A172 (cell line): Measurements from ENCODE around the gene LRP1B. TPM values are rescaled to one million over a fixed set of nuclear protein-coding genes. Genes with fewer than 3 reads are reported as not detected.

ENCODE experiments used
- DNase-seq: peaks from one replicate; pipeline ENCODE4 v3.0.0-alpha.2; 2015; ENCODE audit warnings: low spot score
- total RNA-seq: library from RNA; depleted of rRNA; stranded (reverse); fragments of >200 nt; shearing (Covaris generic); gene quantifications from 2 replicates; pipeline ENCODE4 v1.2.3, GENCODE V29; 2014

LRP1B gene
- total RNA-seq, 1 experiment from 2014 or later: 0.03 TPM

DNA sequence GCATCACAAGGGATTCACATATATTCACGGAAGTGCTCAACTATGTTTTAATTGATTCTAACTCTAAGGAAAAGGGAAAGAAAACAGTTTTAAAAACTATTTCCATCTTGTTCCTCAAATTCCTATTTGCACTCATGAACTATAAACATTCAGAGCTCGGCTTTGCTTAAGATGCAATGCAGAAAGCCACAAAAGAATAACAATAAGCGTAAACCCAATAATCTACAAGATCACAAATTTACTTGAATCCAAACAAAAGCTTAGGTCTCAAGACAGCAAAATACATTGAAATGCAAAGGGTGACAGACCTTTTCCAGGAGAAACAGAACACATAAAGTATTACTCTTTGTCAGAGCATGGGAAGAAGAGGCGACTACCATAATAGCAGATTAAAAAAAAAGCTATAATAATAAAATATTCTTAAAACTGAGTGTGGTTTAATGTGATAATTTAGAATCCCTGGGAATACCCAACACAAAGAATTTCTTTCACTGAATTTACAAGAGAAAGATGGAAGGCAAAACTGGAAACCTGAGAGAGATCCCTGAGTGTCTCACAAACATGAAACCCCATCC is 1094.9 kb downstream of the LRP1B start:
- DNase-seq: no peak

DNA sequence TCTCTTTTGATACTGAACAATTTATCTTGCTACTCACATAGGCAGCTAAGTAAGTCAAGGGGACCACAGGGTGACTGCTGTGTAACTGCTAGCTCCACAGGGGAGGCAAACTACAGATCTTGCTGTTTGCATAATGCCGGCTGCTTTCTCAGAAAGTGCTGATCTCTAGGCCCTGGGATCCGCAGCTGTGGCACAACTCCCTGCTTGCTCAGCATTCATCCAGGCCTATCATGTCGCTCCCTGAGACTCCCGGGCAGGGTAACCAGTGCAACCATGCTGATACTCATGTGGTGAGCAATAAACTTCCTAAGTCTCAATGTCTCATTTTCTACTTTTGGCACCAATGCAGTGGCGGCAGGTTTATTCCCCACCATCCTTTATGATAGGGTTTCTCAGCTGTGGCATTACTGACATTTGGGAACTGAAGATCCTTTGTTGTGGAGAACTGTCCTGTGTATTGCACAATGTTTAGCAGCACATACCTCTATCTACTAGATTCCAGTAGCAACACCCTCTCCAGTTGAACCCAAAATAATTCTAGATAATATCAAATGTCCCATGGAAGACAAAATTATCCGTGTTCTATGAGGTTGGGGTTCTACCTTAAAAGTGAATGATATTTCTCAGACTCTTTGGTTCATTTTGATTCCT is 1101.3 kb downstream of the LRP1B start:
- DNase-seq: no peak

GRCh38 chr2:141027221-141027620 is 1103.6 kb downstream of the LRP1B start:
- DNase-seq: no peak

DNA sequence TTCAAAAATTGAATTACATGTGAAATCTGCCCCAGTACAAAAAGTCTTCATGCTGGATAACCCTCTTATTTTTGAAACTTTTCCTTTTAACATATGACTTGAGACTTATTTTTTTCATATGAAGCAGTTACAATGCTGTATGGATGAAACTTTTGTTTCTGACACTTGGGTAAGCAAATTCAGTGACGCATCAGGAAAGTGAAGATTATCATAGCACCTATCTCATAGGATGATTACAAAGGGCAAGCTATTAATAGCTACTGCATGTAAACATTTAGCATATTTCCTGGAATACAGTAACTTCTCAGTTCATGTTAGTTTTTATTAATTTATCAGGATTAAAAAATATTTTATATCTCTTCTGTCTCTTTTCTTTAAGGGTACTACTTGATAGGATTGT is 1109.2 kb downstream of the LRP1B start:
- DNase-seq: peak; percentile 4

GRCh38 chr2:141021109-141021508 is 1109.7 kb downstream of the LRP1B start:
- DNase-seq: peak; percentile 73

- DNase-seq: no peak
Observed at GRCh38 chr2:141020346-141020745, 1110.5 kb downstream of the LRP1B start.

GRCh38 chr2:141015341-141016047 is 1115.3 kb downstream of the LRP1B start:
- no peak for DNase-seq

- DNase-seq: no peak
Observed at GRCh38 chr2:141003967-141004657, 1126.7 kb downstream of the LRP1B start.

DNA sequence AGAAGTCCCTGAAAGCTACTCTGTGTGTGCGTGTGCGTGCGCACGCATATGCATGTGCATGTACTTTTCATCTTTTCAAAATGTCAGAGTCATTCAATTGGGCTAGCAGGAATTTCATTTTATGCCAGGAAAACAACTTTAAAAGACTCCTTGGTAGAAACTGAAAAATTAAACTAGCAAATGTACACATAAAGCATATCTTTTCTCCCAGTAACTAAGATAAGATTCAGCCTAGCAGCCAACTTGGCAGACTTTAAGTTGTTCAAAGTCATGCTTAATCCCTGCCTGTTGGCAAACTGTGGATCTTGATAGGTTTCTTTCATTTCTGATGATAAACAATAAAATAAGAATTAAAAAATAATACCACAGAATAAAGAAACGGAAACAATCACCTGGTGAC is 1129.1 kb downstream of the LRP1B start:
- no peak for DNase-seq

DNA sequence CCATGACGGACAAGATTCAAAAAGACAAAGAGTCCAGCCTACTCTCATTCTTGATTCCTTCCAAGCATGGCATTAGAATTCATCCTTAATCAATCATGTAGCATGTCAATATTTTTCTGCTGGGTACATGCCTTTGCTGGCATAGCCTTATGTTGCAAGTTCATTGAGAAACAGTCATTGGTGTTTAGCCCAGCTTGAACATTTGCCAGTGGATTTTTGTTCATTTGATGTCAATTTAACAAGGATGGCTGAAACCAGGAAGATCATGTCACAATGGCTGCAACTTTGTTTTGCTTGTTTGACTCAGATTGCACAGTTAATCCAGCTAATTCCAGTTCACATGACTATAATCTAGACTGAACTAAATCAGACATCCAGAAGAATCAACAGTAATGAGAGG is 1132.2 kb downstream of the LRP1B start:
- no peak for DNase-seq

DNA sequence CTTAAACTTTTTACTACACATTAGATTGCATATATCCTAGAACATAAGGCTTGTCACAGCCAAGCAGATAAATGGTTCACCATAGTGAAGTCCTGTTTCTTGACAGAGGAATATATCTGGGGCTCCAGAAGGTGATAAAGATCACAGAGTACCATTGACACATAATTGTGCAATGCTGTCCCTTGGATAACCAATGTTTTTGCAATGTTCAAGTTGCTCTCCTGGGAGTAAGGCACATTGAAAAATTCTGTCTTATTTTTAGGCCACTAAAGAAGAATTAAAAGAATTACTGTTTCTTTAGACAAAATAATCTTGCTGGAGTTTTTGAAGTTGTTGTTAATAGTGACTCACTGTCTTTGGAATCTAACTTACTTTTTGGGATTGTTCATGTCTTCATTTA is 1132.8 kb downstream of the LRP1B start:
- DNase-seq: no peak

DNA sequence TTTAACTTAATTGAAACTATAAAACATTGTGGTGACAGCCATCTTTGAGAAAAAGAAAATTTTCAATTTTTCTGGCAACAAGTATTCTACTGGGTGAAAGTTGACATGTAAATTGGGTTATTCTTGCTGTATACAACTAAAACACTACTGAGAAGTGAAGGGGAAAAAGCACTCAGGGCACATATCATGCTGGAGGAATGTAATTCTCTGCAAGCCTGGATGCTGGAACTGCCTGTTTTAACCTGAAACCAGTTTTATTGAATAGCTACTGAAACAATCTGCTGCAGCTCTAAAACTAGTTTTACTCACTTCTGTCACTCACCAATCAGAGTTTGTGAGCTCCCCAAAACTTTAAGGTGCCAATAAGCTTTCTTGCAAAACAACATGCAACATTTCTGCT is 1136.0 kb downstream of the LRP1B start:
- no peak for DNase-seq

DNA sequence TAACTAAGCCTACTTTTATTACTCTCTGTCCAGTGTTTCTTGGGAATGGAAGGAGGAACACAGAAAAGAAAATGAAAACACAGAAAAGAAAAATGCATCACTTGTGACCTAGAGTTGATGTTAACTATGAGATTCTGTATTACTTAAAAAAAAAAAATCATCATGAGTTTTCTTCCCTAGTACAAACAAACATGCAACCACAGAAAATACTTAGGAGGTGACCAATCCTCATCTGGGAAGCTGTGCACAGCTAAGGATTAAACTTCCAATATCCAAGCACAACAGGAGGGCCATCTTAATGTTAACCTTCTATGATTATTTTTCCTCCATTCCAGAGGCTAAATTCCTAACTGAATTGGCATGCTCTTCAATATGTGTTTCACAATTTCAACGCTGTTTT is 1140.4 kb downstream of the LRP1B start:
- peak; percentile 64 for DNase-seq

DNA sequence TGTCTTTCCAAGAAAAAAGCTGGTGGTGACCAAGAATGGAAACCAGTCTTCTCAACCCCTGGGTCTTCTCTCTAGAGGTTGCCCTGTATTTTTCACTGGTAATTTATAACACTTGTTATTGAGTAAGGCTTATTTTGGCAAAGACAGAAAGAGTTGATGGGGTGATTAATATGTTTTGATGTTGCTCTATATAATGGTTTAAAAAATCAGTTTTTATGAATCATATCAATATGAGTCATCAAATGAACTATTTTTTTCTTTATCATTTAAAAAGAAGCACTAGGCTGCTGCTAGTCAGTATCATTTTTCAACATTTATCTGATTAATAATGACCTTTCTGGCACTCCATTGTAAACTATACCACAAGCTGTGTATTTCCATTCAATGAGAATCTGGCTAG is 1142.2 kb downstream of the LRP1B start:
- no peak for DNase-seq

GRCh38 chr2:140986456-140986855 is 1144.4 kb downstream of the LRP1B start:
- DNase-seq: no peak

- peak; percentile 12 for DNase-seq
Observed at GRCh38 chr2:140975237-140975636, 1155.6 kb downstream of the LRP1B start.

GRCh38 chr2:140972724-140973123 is 1158.1 kb downstream of the LRP1B start:
- DNase-seq: no peak

GRCh38 chr2:140964324-140964723 is 1166.5 kb downstream of the LRP1B start:
- peak; percentile 16 for DNase-seq

DNA sequence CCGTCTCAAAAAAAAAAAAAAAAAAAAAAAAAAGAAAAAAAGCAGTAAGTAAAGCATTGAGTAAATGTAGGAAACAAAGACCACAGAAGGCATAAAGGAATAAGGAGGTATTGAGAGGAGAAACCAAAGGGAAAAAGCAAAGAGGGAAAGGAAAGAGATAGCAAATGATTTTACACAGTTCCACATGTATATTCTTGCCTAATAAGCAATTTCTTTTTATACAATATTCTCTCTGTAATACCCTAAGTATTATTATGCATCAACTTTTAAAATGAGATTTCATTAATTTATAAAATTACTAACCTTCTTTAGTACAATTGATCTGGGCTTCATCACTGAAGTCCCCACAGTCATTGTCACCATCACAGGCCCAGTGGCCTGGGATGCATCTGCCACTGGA is 1180.9 kb downstream of the LRP1B start:
- DNase-seq: no peak

- no peak for DNase-seq
Observed at GRCh38 chr2:140947236-140947635, 1183.6 kb downstream of the LRP1B start.

- no peak for DNase-seq
Observed at GRCh38 chr2:140943867-140944266, 1186.9 kb downstream of the LRP1B start.

- no peak for DNase-seq
Observed at GRCh38 chr2:140942284-140942683, 1188.5 kb downstream of the LRP1B start.

DNA sequence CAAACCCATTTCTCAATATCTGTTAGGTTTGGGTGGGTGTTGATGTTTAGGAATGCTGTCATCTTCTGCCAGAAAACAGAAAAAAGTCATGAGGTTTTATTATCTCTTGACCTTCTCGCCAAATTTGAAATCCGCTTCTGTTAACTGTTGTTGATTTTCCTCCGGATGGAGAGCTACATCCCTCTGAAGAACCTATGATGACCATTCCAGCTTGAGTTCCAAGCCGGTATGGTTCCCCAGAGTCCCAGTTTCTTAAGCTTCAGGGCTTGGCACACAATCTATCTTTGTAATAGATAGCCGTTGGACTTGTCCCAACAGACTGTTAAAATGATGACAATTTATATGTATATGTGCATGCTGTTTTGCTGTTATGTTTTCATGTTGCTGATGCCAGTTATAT is 1201.0 kb downstream of the LRP1B start:
- DNase-seq: no peak
